KMS-11 (cell line): ENCODE results near the gene MYH14.

Experiments
- H2AFZ ChIP-seq: fragments of 200-600 bp; sonication (generic); 2 replicates; pipeline ENCODE4 v1.6.1; 2016; ENCODE audit warnings: antibody characterized with exemption, mixed run types, low read depth
- H3K27ac ChIP-seq: fragments of 200-600 bp; sonication (generic); 2 replicates; pipeline ENCODE4 v1.6.1; 2016; ENCODE audit warnings: mild to moderate bottlenecking, mixed run types
- H3K27me3 ChIP-seq: fragments of 200-600 bp; sonication (generic); 2 replicates; pipeline ENCODE4 v1.6.1; 2017; ENCODE audit warnings: mild to moderate bottlenecking, low read depth, mixed run types, moderate library complexity; ENCODE audit not compliant: insufficient read depth
- H3K36me3 ChIP-seq: fragments of 200-600 bp; sonication (generic); 2 replicates; pipeline ENCODE4 v1.6.1; 2017; ENCODE audit warnings: mild to moderate bottlenecking, mixed run types; ENCODE audit not compliant: insufficient read depth
- H3K4me1 ChIP-seq: fragments of 200-600 bp; sonication (generic); 2 replicates; pipeline ENCODE4 v1.6.1; 2016; ENCODE audit warnings: mild to moderate bottlenecking, low read depth, mixed run types; ENCODE audit not compliant: poor library complexity, severe bottlenecking
- H3K4me2 ChIP-seq: fragments of 200-600 bp; sonication (generic); 2 replicates; pipeline ENCODE4 v1.7.0; 2016; ENCODE audit warnings: mild to moderate bottlenecking, mixed run types
- H3K4me3 ChIP-seq: fragments of 200-600 bp; sonication (generic); IDR thresholded peaks from 2 replicates; pipeline ENCODE4 v1.6.1; 2017; ENCODE audit warnings: low read depth, low read length, mixed read lengths; ENCODE audit not compliant: insufficient read depth
- H3K79me2 ChIP-seq: fragments of 200-600 bp; sonication (generic); 2 replicates; pipeline ENCODE4 v1.6.1; 2016; ENCODE audit warnings: low read depth, mixed run types; ENCODE audit not compliant: insufficient read depth
- H3K9ac ChIP-seq: fragments of 200-600 bp; sonication (generic); 2 replicates; pipeline ENCODE4 v1.6.1; 2016; ENCODE audit warnings: mild to moderate bottlenecking, mixed run types
- H4K20me1 ChIP-seq: fragments of 200-600 bp; sonication (generic); 2 replicates; pipeline ENCODE4 v1.6.1; 2016; ENCODE audit warnings: mild to moderate bottlenecking, mixed run types; ENCODE audit not compliant: insufficient read depth
- TF ChIP-seq, protein P1 (sequence below): fragments of 200-600 bp; sonication (generic); conservative IDR thresholded peaks from 2 replicates; pipeline ENCODE4 v1.6.1; 2017; ENCODE audit warnings: low read depth, mild to moderate bottlenecking, antibody characterized with exemption, low read length, moderate library complexity, mixed read lengths

Gene MYH14

GRCh38 chr19:50293263-50294004 lies 90.0 kb downstream of the MYH14 start:
- Histone ChIP-seq H3K9ac (no peak overlapping the region), H3K27ac (no peak overlapping the region), H3K36me3 (no peaks in the 10 kb centered on the region), H3K4me3 (no peak overlapping the region), H2AFZ (no peak overlapping the region), H3K27me3 (peaks cover 21% of the 10 kb centered on the region; the same call in 1 of the 2 replicates), H4K20me1 (no peaks in the 10 kb centered on the region), H3K4me2 (no peak overlapping the region), H3K4me1 (no peaks in the 10 kb centered on the region), H3K79me2 (no peaks in the 10 kb centered on the region)
- TF ChIP-seq, protein P1, sequence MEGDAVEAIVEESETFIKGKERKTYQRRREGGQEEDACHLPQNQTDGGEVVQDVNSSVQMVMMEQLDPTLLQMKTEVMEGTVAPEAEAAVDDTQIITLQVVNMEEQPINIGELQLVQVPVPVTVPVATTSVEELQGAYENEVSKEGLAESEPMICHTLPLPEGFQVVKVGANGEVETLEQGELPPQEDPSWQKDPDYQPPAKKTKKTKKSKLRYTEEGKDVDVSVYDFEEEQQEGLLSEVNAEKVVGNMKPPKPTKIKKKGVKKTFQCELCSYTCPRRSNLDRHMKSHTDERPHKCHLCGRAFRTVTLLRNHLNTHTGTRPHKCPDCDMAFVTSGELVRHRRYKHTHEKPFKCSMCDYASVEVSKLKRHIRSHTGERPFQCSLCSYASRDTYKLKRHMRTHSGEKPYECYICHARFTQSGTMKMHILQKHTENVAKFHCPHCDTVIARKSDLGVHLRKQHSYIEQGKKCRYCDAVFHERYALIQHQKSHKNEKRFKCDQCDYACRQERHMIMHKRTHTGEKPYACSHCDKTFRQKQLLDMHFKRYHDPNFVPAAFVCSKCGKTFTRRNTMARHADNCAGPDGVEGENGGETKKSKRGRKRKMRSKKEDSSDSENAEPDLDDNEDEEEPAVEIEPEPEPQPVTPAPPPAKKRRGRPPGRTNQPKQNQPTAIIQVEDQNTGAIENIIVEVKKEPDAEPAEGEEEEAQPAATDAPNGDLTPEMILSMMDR, result no peak

- no peak overlapping the region for H2AFZ ChIP-seq
- no peak overlapping the region for H3K27ac ChIP-seq
- no peaks in the 10 kb centered on the region for H3K4me1 ChIP-seq
- H3K27me3 ChIP-seq, result peaks cover 31% of the 10 kb centered on the region; the same call in 1 of the 2 replicates
- no peak overlapping the region for H3K4me2 ChIP-seq
- TF ChIP-seq, protein P1, result no peak
- no peaks in the 10 kb centered on the region for H4K20me1 ChIP-seq
- no peak overlapping the region for H3K9ac ChIP-seq
- no peaks in the 10 kb centered on the region for H3K79me2 ChIP-seq
- H3K36me3 ChIP-seq, result no peaks in the 10 kb centered on the region
- H3K4me3 ChIP-seq, result no peak overlapping the region
Observed at GRCh38 chr19:50300051-50300450, 96.6 kb downstream of the MYH14 start.

GRCh38 chr19:50300814-50301606 lies 97.6 kb downstream of the MYH14 start:
- H3K4me2 ChIP-seq, result no peak overlapping the region
- no peak overlapping the region for H3K27ac ChIP-seq
- no peaks in the 10 kb centered on the region for H3K79me2 ChIP-seq
- TF ChIP-seq, protein P1, result no peak
- no peak overlapping the region for H2AFZ ChIP-seq
- no peak overlapping the region for H3K9ac ChIP-seq
- no peaks in the 10 kb centered on the region for H4K20me1 ChIP-seq
- H3K27me3 ChIP-seq, result peaks cover 29% of the 10 kb centered on the region; the same call in 1 of the 2 replicates
- H3K36me3 ChIP-seq, result no peaks in the 10 kb centered on the region
- H3K4me1 ChIP-seq, result no peaks in the 10 kb centered on the region
- no peak overlapping the region for H3K4me3 ChIP-seq

GRCh38 chr19:50301607-50301971 lies 98.2 kb downstream of the MYH14 start:
- Histone ChIP-seq H3K27ac (no peak overlapping the region), H3K4me2 (no peak overlapping the region), H3K79me2 (no peaks in the 10 kb centered on the region), H3K4me3 (no peak overlapping the region), H3K9ac (no peak overlapping the region), H4K20me1 (no peaks in the 10 kb centered on the region), H3K36me3 (no peaks in the 10 kb centered on the region), H2AFZ (no peak overlapping the region), H3K27me3 (peaks cover 33% of the 10 kb centered on the region; the same call in 1 of the 2 replicates), H3K4me1 (no peaks in the 10 kb centered on the region)
- TF ChIP-seq, protein P1, result no peak
